Trophoblast cell (in vitro differentiated cells and primary cell): ENCODE data around the gene MYO5B.

Source experiments
- DNase-seq, 2 donors: peaks; one replicate each; pipeline ENCODE4 v3.0.0-alpha.2; 2016
- H2AFZ ChIP-seq: 2 replicates; pipeline ENCODE4 v1.6.1; 2013; ENCODE audit warnings: low read length, moderate library complexity, mild to moderate bottlenecking; ENCODE audit not compliant: insufficient read depth, poor library complexity
- H2AK5ac ChIP-seq: 2 replicates; pipeline ENCODE4 v1.6.1; 2013; ENCODE audit warnings: mild to moderate bottlenecking, low read length
- H2BK120ac ChIP-seq: 2 replicates; pipeline ENCODE4 v1.6.1; 2013; ENCODE audit warnings: low read length, mild to moderate bottlenecking, moderate library complexity; ENCODE audit not compliant: insufficient read depth, poor library complexity
- H2BK12ac ChIP-seq: 2 replicates; pipeline ENCODE4 v1.6.1; 2013; ENCODE audit warnings: mild to moderate bottlenecking, low read length, moderate library complexity
- H2BK5ac ChIP-seq: 2 replicates; pipeline ENCODE4 v1.6.1; 2013; ENCODE audit warnings: low read length, low read depth, moderate library complexity, mild to moderate bottlenecking; ENCODE audit not compliant: poor library complexity
- H3K14ac ChIP-seq: 2 replicates; pipeline ENCODE4 v1.6.1; 2013; ENCODE audit warnings: mild to moderate bottlenecking, low read length
- H3K18ac ChIP-seq: 2 replicates; pipeline ENCODE4 v1.6.1; 2013; ENCODE audit warnings: mild to moderate bottlenecking, low read length
- H3K23ac ChIP-seq: 2 replicates; pipeline ENCODE4 v1.6.1; 2013; ENCODE audit warnings: low read length
- H3K27ac ChIP-seq: 2 replicates; pipeline ENCODE4 v1.5.1; 2013; ENCODE audit warnings: low read depth, mild to moderate bottlenecking, inconsistent platforms, low read length, moderate library complexity
- H3K27me3 ChIP-seq: 2 replicates; pipeline ENCODE4 v1.6.1; 2013; ENCODE audit warnings: inconsistent platforms, mild to moderate bottlenecking, low read length, moderate library complexity; ENCODE audit not compliant: insufficient read depth
- H3K36me3 ChIP-seq, 2 experiments: 1 replicate in 1 of 2; 2 replicates in 1 of 2; pipeline ENCODE4 v1.6.1; 2013; ENCODE audit warnings: low read length in 2 of 2, mild to moderate bottlenecking in 2 of 2, moderate library complexity in 1 of 2; ENCODE audit not compliant: insufficient read depth in 2 of 2, control insufficient read depth in 1 of 2
- H3K4ac ChIP-seq: 2 replicates; pipeline ENCODE4 v1.6.1; 2013; ENCODE audit warnings: low read depth, mild to moderate bottlenecking, low read length, moderate library complexity
- H3K4me1 ChIP-seq, 2 experiments: 1 replicate in 1 of 2; 2 replicates in 1 of 2; pipeline ENCODE4 v1.6.1; 2013; ENCODE audit warnings: low read length in 2 of 2, mild to moderate bottlenecking in 2 of 2, moderate library complexity in 1 of 2; ENCODE audit not compliant: insufficient read depth in 2 of 2, control insufficient read depth in 1 of 2
- H3K4me2 ChIP-seq: 2 replicates; pipeline ENCODE4 v1.6.1; 2013; ENCODE audit warnings: inconsistent platforms, mild to moderate bottlenecking, low read length, moderate library complexity
- H3K4me3 ChIP-seq: 2 replicates; pipeline ENCODE4 v1.5.1; 2013; ENCODE audit warnings: mild to moderate bottlenecking, low read depth, low read length, inconsistent platforms
- H3K79me1 ChIP-seq: one replicate; pipeline ENCODE4 v1.6.1; 2013; ENCODE audit warnings: low read length
- H3K79me2 ChIP-seq: 2 replicates; pipeline ENCODE4 v1.6.1; 2013; ENCODE audit warnings: low read length, mild to moderate bottlenecking; ENCODE audit not compliant: control insufficient read depth, insufficient read depth, poor library complexity
- H3K9ac ChIP-seq: 2 replicates; pipeline ENCODE4 v1.6.1; 2013; ENCODE audit warnings: mild to moderate bottlenecking, low read length
- H3K9me3 ChIP-seq: 2 replicates; pipeline ENCODE4 v1.6.1; 2013; ENCODE audit warnings: low read depth, mild to moderate bottlenecking, control low read depth, inconsistent platforms, low read length; ENCODE audit not compliant: insufficient read depth
- H4K12ac ChIP-seq: 2 replicates; pipeline ENCODE4 v1.6.1; 2013; ENCODE audit warnings: low read depth, mild to moderate bottlenecking, low read length, moderate library complexity
- H4K8ac ChIP-seq: 2 replicates; pipeline ENCODE4 v1.6.1; 2013; ENCODE audit warnings: low read depth, mild to moderate bottlenecking, low read length, moderate library complexity
- H4K91ac ChIP-seq: one replicate; pipeline ENCODE4 v1.6.1; 2013; ENCODE audit warnings: low read depth, mild to moderate bottlenecking, low read length, moderate library complexity
- WGBS: extraction: QIAGEN DNeasy Blood & Tissue Kit; methylation state at CpG from one replicate; pipeline ENCODE4 v1.1.7; 2013; ENCODE audit warnings: missing lambda C conversion rate; ENCODE audit not compliant: insufficient read length, insufficient coverage; ENCODE audit errors: extremely low coverage; 5-methylcytosine and 5-hydroxymethylcytosine counted together

The MYO5B gene

DNA sequence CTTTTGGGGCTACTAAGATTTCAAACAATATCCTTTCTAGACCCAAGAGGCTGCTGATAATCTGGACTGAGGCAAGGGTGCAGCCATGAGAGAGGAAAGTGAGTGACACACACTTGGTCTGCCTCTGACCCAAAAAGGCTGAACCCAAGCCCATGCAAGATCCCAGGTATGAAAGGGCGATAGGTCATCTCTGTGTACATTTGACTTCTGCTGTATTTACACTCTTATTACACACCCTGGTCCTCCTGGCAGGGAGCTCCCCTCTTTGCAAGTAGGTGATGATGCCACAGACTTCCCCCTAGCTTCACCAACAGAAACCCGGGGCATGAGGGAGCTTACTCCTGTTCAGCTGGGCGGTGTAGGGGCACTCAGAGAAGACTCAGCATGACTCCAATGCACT lies 319.8 kb downstream of the MYO5B start:
- H3K79me2 ChIP-seq: no peaks in the 10 kb centered on the region
- no peak overlapping the region for H2BK12ac ChIP-seq
- no peak overlapping the region for H3K27ac ChIP-seq
- no peak overlapping the region for H3K9ac ChIP-seq
- no peak overlapping the region for H2BK120ac ChIP-seq
- H3K79me1 ChIP-seq: no peaks in the 10 kb centered on the region
- no peak overlapping the region for H4K8ac ChIP-seq
- H3K36me3 ChIP-seq: peaks cover 6% of the 10 kb centered on the region in 2 experiments
- no peak for DNase-seq
- H3K27me3 ChIP-seq: no peaks in the 10 kb centered on the region
- no peak overlapping the region for H3K18ac ChIP-seq
- no peaks in the 10 kb centered on the region for H3K4me1 ChIP-seq
- no peak overlapping the region for H4K91ac ChIP-seq
- H3K4me3 ChIP-seq: no peak overlapping the region
- no CpG with 5 or more reads among the region's 3 CpGs for WGBS
- no peak overlapping the region for H3K4me2 ChIP-seq
- no peak overlapping the region for H3K4ac ChIP-seq
- H2AK5ac ChIP-seq: no peak overlapping the region
- no peak overlapping the region for H4K12ac ChIP-seq
- no peak overlapping the region for H2AFZ ChIP-seq
- no peak overlapping the region for H3K14ac ChIP-seq
- peaks cover 2% of the 10 kb centered on the region for H3K9me3 ChIP-seq
- H2BK5ac ChIP-seq: no peak overlapping the region
- no peak overlapping the region for H3K23ac ChIP-seq

DNA sequence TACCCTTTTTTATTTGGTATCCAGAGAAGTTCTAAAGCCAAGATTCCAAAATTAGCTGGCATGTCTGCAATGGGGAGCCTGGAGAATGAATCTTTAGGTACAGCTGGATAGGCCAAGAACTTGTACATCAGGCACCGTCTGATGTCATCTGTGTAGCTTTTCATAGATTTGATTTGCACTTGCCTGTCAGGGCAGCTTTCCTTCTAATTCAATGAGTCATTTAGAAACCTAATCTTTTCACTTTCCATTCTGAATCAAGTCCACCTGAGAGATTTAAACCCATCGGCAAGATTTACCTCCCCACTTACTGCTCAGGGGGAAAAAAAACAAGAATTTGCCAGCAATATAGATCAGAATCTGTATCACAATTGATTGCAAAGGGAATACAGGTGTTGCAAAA lies 320.7 kb downstream of the MYO5B start:
- Histone ChIP-seq H3K4ac (no peak overlapping the region), H3K27ac (no peak overlapping the region), H2AFZ (no peak overlapping the region), H3K18ac (no peak overlapping the region), H2BK12ac (no peak overlapping the region), H3K4me1 (no peaks in the 10 kb centered on the region), H3K36me3 (peaks cover 6 to 8% of the 10 kb centered on the region in 2 experiments), H3K14ac (no peak overlapping the region), H3K79me2 (no peaks in the 10 kb centered on the region), H4K91ac (no peak overlapping the region), H3K79me1 (no peaks in the 10 kb centered on the region), H2BK5ac (no peak overlapping the region), H3K4me3 (no peak overlapping the region), H2BK120ac (no peak overlapping the region), H3K9me3 (no peaks in the 10 kb centered on the region), H4K8ac (no peak overlapping the region), H2AK5ac (no peak overlapping the region), H3K27me3 (no peaks in the 10 kb centered on the region), H3K23ac (no peak overlapping the region), H3K4me2 (no peak overlapping the region), H4K12ac (no peak overlapping the region), H3K9ac (no peak overlapping the region)
- no peak for DNase-seq
- no CpG with 5 or more reads among the region's 2 CpGs for WGBS

DNA sequence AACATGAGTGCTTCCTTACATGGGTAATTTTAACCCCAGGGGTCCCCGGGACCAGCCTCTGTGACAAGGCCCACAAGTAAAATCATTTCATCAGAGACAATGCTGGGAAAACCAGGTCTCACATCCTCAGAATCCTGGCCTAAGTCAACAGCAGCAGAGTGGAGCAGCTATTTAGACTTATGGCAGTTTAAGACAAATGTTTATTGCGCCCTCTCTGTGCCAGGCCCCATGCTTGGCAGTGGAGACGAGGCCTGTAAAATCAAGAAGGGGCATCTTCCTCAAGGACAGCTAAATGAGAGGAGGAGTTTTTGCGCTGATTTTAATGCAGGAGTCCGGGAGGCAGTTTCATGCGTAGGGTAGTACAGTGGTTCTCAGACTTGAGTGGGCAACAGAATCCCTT lies 325.6 kb downstream of the MYO5B start:
- Histone ChIP-seq H3K36me3 (peaks cover 0 to 2% of the 10 kb centered on the region in 2 experiments), H2BK12ac (no peak overlapping the region), H3K79me2 (no peaks in the 10 kb centered on the region), H2AK5ac (no peak overlapping the region), H3K4ac (no peak overlapping the region), H3K4me1 (peaks cover 3 to 9% of the 10 kb centered on the region in 2 experiments), H3K79me1 (no peaks in the 10 kb centered on the region), H3K14ac (no peak overlapping the region), H4K12ac (no peak overlapping the region), H2BK120ac (no peak overlapping the region), H2BK5ac (no peak overlapping the region), H3K27ac (no peak overlapping the region), H3K4me3 (no peak overlapping the region), H4K8ac (no peak overlapping the region), H3K9me3 (no peaks in the 10 kb centered on the region), H4K91ac (no peak overlapping the region), H3K18ac (no peak overlapping the region), H2AFZ (no peak overlapping the region), H3K9ac (no peak overlapping the region), H3K23ac (no peak overlapping the region), H3K4me2 (no peak overlapping the region), H3K27me3 (no peaks in the 10 kb centered on the region)
- WGBS: no CpG with 5 or more reads among the region's 6 CpGs
- DNase-seq: no peak

DNA sequence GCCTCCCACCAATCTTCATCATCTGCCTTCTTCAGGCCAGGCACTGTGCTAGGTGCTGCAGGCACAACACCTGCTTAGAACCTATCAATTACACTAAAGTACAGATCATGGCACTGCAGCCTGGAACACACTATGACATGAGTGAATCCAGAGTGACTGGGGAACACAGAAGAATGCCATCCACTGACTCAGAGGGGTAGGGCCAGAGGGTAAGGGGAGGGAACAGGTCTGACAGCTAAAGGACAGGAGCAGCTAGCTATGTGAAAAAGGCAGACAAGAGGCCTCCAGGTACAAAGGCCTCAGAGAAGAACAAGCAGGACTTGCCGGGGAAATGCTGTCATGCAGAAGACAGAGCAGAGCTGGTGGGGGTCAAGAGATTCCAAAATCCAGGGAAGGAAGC lies 328.3 kb downstream of the MYO5B start:
- no CpG with 5 or more reads among the region's 1 CpG for WGBS
- no peak for DNase-seq
- H3K4me3 ChIP-seq: no peak overlapping the region

More for the DNA sequence above, 328.3 kb downstream of the MYO5B start:
- Histone ChIP-seq H4K8ac (no peak overlapping the region), H3K18ac (no peak overlapping the region), H2AFZ (no peak overlapping the region), H3K79me2 (no peaks in the 10 kb centered on the region), H3K4ac (no peak overlapping the region), H4K12ac (no peak overlapping the region), H3K23ac (no peak overlapping the region), H2BK5ac (no peak overlapping the region), H3K4me1 (peaks cover 3 to 9% of the 10 kb centered on the region in 2 experiments), H3K36me3 (peaks cover 0 to 6% of the 10 kb centered on the region in 2 experiments), H2AK5ac (no peak overlapping the region), H4K91ac (no peak overlapping the region), H3K14ac (no peak overlapping the region), H2BK120ac (no peak overlapping the region), H3K9ac (no peak overlapping the region), H3K4me2 (no peak overlapping the region), H3K9me3 (no peaks in the 10 kb centered on the region), H3K27me3 (no peaks in the 10 kb centered on the region), H3K79me1 (no peaks in the 10 kb centered on the region), H2BK12ac (no peak overlapping the region), H3K27ac (no peak overlapping the region)
